Astrocyte (in vitro differentiated cells and primary cell): ENCODE results near the gene ATAD3A.

ENCODE experiments used
- EZH2 ChIP-seq: IDR thresholded peaks from 2 replicates; pipeline ENCODE4 v1.6.1; 2012; ENCODE audit warnings: mild to moderate bottlenecking, low read length, inconsistent platforms; ENCODE audit not compliant: insufficient read depth
- TF ChIP-seq, protein P1 (sequence below): IDR thresholded peaks from 2 replicates; pipeline ENCODE4 v1.5.1; 2011; ENCODE audit warnings: low read depth, mild to moderate bottlenecking, inconsistent platforms, low read length, moderate library complexity; ENCODE audit not compliant: insufficient read depth

DNA sequence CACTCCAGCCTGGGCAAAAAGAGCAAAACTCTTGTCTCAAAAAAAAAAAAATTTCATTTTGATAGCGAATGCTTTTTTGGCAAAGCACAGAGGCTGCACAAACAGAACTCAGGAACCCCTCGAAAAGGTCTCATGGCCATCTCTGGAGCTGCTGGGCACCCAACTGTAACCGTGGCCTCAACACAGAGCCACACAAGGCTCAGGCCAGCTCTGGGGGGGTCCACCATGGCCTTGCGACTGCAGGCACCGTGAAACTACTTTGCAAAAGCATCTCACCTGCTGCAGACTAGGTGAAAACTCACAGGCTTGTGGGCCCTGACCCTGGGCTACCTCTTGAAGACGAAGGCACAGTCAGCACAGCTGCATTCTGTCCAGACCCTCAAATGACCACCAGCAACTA is 44.5 kb downstream of the ATAD3A start:
- TF ChIP-seq, protein P1, sequence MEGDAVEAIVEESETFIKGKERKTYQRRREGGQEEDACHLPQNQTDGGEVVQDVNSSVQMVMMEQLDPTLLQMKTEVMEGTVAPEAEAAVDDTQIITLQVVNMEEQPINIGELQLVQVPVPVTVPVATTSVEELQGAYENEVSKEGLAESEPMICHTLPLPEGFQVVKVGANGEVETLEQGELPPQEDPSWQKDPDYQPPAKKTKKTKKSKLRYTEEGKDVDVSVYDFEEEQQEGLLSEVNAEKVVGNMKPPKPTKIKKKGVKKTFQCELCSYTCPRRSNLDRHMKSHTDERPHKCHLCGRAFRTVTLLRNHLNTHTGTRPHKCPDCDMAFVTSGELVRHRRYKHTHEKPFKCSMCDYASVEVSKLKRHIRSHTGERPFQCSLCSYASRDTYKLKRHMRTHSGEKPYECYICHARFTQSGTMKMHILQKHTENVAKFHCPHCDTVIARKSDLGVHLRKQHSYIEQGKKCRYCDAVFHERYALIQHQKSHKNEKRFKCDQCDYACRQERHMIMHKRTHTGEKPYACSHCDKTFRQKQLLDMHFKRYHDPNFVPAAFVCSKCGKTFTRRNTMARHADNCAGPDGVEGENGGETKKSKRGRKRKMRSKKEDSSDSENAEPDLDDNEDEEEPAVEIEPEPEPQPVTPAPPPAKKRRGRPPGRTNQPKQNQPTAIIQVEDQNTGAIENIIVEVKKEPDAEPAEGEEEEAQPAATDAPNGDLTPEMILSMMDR = no peak
- TF ChIP-seq EZH2 = no peak
